Stimulated activated CD4-positive, alpha-beta T cell treated with anti-CD3 and anti-CD28 coated beads, Interleukin-2, amount 100 ng/mL, for 48 hours (primary cell): ENCODE data around the gene GPRIN1.
"Not testable (repeated sequence)": the region's sequence is repeated elsewhere in the genome, so short reads cannot be mapped to it uniquely, and the experiment has no call there.

Source experiments
- DNase-seq, 2 donors: peaks; one replicate each; pipeline ENCODE4 v3.0.0-alpha.2; 2020

GPRIN1 gene

GRCh38 chr5:176621661-176622079, 11.7 kb upstream of the GPRIN1 start:
- DNase-seq: no peak

DNA sequence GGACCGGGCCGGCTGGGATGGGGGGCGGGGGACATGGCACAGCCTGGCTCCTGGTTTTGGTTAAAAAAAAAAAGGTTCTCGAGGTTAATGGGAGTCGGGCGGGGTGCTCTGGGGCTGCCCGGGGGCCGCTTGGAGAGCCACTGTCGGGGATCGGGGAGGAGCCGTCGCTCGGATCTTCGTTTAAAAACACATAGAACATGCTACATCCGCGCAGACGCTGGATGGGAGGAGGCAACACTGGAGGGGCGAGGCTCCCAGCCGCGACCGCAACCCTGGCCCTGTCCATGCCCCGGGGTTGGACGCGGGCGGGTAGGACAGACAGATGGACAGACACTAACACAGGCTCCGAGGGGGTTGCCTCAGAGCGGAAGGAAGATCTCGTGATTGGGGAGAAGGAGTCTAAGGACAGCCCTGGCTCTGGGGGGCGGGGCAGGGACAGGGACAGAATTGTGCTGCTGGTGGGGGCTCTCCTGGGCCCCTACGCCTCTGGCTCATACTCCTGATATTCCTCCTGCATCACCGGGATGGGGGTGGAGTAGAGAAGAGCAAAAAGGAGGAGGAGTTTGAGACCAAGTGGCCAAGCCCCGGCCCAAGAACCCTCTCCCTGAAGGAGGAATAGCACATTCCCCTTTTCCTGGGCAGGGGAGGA, 10.5 kb upstream of the GPRIN1 start:
- DNase-seq: no peak

GRCh38 chr5:176619569-176620332, 9.8 kb upstream of the GPRIN1 start:
- DNase-seq: no peak

DNA sequence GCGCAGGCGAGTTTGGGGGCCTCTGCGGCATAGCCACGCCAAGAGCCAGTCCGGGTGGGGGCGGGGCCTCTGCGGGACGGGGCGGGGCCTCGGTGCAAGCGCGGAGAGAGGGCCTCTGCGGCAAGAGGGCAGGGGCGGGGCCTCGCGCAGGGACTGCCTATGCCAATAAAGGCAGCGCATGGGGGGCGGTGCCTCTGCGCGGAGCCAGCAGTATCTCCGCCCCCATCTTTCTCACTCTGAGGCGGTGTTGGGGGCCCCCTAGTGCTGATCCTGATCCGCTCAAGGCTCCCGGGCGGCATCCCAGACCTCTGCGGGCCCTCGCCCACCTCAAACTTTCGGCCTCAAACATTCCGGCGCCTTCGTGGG, 9.2 kb upstream of the GPRIN1 start:
- DNase-seq: peak; percentile 66 to 84

GRCh38 chr5:176618783-176619182, 8.8 kb upstream of the GPRIN1 start:
- DNase-seq: no peak

- DNase-seq: no peak
Measured at GRCh38 chr5:176616511-176616910, 6.6 kb upstream of the GPRIN1 start.

DNA sequence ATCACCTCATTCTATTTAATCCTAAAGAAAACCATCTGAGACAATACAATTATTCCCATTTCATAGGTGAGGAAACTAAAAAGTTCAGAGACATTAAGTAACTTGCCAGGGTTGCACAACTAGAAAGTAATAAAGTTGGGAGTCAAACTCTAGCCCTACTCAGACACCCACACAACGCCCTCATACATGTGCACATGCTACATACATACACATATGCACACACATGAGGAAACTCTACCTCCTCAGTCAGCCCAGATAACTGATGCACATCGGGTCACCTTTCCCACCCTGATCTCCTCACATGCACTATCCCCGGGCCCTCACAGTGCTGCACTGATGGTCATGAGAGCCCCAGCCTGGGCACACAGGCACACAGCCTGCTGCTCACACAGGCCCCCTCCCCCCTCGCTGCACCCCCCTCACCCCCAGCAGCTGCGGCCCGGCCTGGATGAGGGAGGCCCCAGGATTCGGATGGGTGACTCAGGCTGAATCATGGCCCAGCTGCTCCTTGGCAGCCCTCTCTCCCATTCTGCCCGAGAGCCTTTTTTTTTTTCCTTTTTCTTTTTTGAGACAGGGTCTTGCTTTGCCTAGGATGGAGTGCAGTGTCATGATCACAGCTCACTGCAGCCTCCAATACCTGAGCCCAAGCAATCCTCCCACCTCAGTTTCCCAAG, 5.0 kb upstream of the GPRIN1 start:
- DNase-seq: no peak

DNA sequence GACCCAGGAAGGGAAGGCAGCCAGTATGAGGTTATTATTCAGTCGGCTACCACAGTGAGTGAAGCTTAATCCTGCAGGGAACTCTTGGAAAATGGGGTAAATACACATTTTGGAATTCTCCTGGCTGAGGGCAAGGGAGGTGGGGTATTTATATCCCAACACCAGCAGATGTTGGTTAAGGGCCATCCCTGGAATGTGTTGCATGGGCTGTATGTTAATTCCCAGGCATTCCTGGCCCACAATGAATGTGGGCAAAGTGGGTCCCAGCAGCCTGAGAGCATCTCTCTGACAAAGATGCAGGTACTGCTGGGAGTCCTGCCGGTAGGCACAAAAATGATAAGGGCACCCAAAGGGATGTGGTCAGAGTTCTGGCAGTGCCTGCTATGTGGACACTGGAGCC, 2.9 kb upstream of the GPRIN1 start:
- no peak for DNase-seq

DNA sequence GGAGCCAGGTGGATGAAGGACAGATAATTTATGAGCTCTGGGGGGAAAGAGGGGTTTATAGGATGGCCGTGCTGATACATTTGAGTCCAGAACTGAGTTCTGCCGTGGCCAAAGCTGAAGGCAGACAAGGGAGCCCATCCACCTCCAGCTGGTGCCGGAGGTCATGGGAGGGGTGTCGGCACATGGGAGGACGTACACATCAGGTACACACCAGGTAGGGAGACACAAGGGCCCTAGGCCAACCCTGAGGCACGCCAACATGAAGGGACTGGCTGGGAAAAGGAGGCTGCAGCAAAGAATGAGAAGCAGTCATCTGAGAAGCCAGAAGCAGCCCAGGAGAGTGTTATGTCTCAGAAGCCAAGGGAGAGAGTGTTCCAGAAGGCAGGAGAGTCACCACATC, 2.1 kb upstream of the GPRIN1 start:
- no peak for DNase-seq

- DNase-seq: peak; percentile 52 to 53
Measured at GRCh38 chr5:176611435-176611834, 1.5 kb upstream of the GPRIN1 start.

GRCh38 chr5:176610435-176610773, 448 bp upstream of the GPRIN1 start:
- no peak for DNase-seq

DNA sequence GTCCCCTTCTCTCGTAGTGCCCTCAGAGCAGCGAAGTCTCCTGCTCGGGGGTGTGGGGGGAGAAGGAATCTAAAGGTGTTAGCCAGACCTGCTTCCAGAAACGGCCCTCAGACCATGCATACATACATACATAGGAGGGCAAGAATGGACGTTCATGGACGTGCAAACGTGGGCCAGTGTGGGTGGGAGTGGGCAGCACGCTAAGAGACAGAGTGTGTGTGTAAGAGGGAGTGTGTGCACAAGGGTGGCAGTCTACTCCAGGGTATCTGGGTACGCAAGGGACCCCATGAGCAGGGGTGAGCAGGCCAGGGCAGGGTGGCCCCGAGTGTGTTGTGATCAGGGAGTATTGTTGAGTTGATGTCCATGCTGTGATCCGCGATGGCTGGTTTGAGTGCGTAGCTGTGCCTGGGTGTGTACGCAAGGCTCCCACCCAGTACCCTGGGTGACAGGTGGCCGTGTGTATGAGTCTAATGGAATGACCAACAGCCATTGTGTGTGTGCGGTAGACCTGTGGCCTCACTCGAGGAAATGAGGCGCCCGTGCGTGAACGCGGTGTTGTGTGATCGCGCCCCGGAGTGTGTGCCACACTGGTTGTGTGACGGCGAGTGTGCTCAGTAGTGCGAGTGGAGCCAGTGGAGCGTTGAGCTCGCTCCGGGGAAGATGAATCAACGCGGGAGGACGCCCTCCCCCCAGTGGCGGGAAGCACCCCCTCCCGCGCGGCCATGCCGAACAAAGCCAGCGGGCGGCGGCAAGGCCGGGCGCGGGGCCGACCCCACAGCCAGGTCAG, 826 bp downstream of the GPRIN1 start:
- DNase-seq: no peak

DNA sequence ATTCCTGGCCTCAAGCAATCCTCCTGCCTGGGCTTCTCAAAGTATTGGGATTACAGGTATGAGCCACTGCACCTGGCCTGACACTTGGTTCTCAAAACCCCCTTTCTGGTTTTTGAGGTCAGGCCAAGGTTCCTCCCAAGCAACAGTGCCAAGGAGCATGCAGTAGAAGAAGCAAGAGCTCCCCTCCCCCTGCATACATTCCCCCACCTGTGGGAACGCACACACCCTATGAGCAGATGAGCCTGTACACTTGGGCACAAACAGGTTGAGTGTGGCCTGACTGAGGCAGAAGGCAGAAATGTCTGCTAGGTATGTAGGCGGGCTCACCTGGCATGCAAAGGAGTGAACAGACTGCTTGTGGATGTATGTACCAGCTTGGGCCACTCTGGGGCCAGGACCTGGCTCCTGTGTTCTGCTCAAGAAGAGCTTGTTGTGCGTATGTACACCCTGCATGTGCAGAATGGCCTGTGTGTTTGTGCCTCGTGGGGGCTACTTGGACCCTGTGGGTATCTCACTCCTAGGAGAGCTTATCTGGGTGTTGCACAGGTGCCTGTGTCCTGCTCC, 1.7 kb downstream of the GPRIN1 start:
- no peak for DNase-seq

DNA sequence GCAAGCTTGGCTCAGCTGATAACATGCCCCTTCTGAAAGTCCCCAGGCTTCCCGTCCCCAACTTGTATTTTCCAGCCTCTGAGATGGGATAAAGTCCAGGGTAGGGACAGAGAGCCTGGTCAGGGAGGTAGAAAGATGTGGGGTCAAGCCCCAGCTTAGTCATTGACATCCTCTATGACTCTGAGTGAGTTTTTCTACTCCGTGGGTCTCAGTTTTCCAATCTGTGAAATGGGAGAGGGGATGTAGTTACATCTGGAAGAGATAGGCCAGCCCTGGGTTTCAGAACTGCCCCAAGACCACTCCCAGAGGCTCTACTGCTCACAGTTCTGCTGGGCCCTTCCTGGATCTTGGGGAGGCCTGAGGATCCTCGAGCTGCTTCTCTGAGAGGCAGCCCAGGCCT, 3.1 kb downstream of the GPRIN1 start:
- DNase-seq: no peak

DNA sequence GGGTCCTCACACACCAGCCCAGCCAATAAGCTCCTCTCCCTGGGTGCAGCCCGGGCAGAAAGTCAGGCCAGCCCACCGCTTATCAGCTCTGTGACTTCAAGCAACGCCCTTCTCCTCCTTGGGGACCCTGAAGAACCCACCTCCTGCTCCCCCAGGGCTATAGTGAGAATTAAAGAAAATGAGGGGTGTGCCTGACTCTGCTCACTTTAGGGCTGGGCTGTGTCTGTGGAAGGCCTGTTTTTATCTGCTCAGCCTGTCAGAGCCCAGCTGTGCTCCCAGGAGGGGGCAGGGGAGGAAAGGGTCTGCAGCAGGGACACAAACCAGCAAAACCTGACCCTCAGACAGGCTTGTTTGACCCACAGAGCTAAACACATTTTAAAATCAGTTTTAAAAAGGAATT, 3.9 kb downstream of the GPRIN1 start:
- DNase-seq: no peak

DNA sequence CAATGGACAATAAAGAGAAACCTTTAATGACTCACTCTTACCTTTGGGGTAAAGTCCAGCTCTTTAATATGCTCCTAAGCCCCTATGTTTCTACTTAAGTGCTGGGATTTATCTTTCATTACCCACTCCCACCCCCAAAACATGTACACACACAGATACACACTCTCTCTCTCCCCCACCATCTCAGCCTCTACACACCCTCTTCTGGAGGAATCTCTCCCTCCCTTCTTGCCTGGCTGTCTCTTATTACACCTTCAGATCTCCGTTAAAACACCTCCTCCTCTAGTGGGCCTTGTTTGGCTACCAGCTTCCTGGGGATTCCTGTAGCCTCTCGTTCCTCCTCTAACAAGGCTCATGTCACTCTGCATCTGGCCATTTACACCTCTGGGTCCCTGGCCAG, 6.9 kb downstream of the GPRIN1 start:
- no peak for DNase-seq

GRCh38 chr5:176601901-176602482, 8.0 kb downstream of the GPRIN1 start:
- DNase-seq: no peak

- not testable (repeated sequence) for DNase-seq
Measured at GRCh38 chr5:176599749-176600430, 10.1 kb downstream of the GPRIN1 start.

DNA sequence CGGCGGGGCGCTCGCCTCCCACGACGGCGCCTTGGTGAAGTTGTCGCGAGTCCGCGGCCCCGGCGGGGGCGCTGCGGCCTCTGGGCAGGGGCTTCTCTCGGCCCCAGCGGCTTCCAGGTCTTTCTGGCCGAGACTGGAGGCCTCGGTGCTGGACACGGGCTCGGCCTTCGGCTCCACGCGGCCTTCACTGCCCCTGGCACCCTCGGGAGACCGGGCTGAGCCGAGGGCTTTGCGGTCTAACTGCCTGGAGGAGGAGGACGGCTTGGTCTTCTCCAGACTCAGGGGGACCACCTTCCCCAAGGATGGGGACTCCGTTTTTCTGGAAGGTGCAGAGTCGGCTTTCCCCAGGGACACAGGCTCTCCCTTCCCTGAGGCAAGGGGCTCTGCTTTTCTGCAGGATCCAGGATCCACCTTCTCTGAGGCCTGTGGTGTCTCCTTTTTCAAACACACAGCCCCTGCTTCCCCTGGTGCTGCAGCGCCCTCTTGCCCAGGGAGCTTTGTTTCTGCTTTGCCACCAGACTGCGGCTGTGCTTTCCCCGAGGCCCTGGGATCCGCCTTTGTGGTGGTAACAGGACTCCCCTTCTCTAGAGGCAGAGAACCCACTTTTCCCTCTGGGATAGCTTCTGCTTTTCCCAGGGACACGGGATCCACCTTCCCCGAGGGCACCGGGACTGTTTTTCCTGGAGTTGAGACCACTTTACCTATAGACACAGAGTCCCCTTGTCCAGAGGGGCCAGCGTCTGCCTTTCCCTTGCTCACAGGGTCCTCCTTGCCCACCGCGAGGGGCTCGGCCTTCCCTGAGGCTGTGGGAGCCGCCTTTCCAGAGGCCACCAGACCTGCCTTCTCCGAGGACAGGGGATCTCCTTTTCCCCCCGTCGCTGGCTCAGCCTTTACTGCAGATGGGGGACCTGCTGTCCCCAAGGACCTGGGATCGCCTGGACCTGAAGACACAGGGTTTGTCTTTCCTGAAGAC, 12.3 kb downstream of the GPRIN1 start:
- DNase-seq: no peak

DNA sequence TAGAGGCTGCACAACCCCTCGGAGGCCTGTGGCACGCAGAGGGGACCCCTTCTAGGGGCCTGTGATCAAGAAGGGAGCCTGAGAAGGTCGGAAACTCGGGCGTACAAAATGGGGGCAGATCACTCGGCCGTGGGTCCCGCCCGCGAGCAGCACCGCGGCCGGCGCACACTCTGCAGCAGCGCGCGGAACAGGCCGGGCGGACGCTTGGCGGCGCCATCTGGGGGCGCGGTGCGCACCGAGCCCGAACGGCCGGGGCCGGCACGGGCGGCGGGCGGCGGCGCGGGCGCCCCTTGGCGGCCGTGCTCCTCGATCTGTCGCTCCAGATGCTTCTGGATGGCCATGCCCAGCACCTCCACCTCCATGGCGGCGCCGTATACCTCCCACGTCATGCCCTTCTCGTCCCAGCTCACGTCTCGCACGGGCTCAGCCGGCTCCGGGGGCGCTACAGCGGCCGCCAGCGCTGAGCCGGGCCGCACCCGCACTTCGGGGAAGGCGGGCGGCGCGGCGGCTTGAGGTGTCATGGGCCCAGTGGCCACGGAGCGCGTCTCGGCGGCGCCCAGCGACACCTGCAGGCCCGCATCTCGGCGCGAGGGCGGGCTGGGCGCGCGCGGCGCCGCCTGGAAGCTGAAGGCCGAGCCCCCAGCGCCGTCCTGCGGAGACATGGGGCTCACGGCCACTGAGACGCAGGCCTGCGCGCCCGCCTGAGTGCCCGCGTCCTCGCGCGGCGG, 13.1 kb downstream of the GPRIN1 start:
- peak; percentile 38 to 61 for DNase-seq
